ENCODE data around the gene CYP3A7.
"Not testable (repeated sequence)": the region's sequence is repeated elsewhere in the genome, so short reads cannot be mapped to it uniquely, and the experiment has no call there.

DNA sequence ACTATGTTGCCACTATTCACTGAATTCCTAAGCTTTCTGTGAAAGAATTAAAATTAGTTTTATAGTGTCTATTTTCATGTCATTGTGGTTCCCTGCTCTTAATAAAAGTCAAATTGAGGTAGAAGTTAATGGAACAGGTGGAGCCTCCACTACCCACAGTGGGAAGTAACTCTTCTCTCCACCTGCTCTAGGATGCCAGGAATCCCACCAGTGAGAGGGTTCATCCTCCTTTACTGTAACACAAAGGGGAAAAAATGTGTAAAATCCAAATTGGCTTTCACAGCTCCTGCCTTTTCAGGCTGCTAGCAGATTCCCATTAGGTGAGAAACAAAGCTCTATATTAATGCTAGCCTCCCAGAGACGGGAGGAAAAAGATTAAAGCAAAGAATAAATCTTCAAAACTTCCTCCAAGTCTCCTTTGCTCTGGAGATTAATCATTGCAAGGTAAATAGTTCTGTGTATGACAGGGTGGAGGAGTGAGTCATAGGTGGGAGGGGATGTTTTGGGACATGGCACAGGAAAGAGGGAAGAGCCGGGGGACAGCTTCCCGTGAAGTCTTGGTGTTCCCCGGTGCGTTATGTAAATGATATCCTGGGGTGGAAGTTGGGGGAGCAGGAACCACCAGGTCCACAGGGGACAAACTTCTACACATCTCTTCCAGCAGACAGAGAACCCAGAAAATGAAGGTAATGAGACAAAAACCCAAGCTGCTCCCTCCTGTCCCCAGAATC is 16.5 kb upstream of the CYP3A7 start:
- TF ChIP-seq EZH2 (IDR thresholded peaks at IDR 0.05); POLR2AphosphoS5 (IDR thresholded peaks at IDR 0.05; ENCODE audit: borderline replicate concordance, low read depth, low read length): not testable (repeated sequence)
